ENCODE data around the gene NTN3.

- TF ChIP-seq CTCF (IDR thresholded peaks at IDR 0.05) (no peak), POLR2A (IDR thresholded peaks at IDR 0.05) (no peak)
Observed at GRCh38 chr16:2476345-2476720, 5.2 kb downstream of the NTN3 start.
